ENCODE results near the gene HMGCLL1. TPM values are rescaled to one million over a fixed set of nuclear protein-coding genes. Genes with fewer than 3 reads are reported as not detected.
A peak's percentile ranks its signal among the peaks of the same experiment; 100 is the strongest.

HMGCLL1 gene
- 1 to 10 TPM; 1.2 to 2.4 TPM for total RNA-seq
- long read RNA-seq: 0 reads

DNA sequence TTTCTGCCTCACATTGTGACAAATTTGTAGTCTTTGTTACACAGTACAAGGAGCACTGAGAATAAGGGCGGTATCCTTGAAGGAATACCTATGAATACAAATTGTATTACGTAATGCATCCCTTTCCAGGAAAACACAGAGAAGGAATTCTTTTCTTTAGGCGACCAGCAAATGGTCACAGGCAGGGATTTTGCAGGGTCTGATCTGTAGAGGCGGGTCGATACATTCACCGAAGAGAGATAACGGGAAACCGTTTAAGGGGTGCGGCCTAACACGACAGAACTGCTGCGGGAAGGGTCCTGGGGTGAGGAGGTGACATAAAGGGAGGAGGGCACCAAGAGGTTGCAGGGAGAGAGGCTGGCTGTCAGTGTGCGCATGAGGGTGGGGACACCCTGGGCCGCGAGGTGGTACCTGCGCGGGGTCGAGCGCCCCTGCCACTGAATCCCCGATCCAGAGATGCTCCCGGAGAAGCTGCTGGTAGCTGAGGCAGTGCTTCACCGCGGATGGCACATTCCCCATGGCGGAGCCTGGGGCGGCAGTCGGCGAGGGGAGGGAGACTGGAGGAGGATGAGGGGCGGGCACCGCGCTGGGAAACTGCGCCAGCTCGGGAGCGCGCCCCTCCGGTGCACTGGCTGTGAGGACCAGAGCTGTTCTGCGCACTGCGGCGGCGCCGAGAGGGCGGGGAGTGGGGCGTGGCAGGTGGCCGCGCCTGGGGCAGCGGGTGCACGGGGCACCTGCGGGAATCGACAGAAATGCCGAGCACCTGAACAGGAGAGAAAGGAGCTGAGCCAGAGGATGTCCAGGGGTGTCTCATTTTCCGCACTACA is at the start of gene HMGCLL1:
TSS of gene HMGCLL1 (minus strand) at position 656 of the 827 bp plus-strand sequence. CDS start at position 519, 137 bp downstream.
- DNase-seq (peak; percentile 45), ATAC-seq (peak; percentile 89 to 98)
- intact Hi-C loops (cut with DNase I): no loop called here

DNA sequence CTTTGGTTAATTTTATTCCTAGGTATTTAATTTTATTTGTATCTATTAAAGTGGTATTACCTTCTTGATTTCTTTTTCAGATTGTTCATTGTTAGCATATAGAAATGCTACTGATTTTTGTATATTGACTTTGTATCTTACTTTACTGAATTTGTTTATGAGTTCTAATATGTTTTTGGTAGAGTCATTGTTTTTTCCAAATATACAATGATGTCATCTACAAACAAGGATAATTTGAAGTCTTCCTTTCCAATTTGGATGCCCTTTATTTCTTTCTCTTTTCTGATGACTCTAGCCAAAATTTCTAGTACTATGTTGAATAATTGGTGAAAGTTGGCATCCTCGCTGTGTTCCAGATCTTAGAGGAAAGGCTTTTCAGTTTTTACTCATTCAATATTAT is 43.0 kb upstream of the HMGCLL1 start:
- intact Hi-C loops (cut with DNase I): no loop called here
- ATAC-seq: no peak

DNA sequence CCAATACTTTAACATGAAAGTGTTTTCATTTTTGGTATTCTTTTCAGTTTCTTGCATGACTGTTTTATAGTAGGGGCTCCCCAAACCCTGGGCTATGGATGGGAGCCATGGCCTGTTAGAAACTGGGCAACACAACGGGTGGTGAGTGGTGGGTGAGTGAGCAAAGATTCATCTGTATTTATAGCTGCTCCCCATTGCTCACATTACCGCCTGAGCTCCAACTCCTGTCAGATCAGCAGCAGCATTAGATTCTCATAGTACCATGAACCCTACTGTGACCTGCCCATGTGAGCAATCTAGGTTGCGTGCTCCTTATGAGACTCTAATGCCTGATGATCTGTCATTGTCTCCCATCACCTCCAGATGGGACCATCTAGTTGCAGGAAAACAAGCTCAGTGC is 42.3 kb upstream of the HMGCLL1 start:
- intact Hi-C loops (cut with DNase I): no loop called here
- DNase-seq (no peak), ATAC-seq (no peak)

More for the DNA sequence above, 43.0 kb upstream of the HMGCLL1 start:
- no peak for DNase-seq

DNA sequence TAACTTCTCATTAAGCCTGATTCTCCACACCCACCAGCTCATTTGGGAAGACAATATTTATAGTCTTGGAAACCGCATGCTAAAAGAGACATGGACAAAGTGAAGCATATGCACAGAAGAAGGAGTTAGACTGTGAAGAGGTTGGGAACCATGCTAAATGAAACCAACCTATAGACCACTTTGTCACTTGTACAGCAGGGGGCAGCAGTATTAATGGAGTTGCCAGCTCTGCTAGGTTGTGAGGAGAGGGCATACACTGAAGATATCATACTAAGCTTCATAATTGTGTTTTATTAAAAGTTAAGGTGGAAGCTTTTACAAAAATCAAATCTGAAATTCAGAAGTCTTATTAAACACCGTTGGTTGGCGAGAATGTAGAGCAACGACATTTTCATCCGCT is 38.3 kb upstream of the HMGCLL1 start:
- ATAC-seq (peak; percentile 37 to 47), DNase-seq (no peak)
- intact Hi-C loops (cut with DNase I): loop anchor here in 1 of 2 donors (5.0 kb wide), 1 partner anchor 270 kb away; no protein-coding TSS in a partner anchor

DNA sequence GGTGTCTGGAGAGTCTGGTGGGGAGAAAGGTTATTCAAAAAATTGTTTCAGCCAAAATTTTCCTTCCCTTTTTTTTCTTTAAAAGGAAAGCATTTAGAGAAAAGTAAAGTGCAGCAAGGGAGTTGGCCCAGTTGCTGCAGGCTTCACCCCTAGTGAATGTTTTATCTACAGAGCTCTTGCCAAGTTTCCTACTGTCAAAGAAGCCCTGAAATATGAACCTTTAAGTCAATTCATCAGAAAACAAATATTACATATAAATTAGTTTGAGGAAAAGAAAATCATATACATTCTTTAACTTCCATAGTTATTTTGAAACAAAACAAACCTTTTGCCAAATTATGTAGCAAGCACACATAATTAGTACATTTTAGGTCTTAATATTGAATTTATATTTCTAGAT is 25.0 kb upstream of the HMGCLL1 start:
- ATAC-seq: no peak
- intact Hi-C loops (cut with DNase I): no loop called here
- DNase-seq: no peak

DNA sequence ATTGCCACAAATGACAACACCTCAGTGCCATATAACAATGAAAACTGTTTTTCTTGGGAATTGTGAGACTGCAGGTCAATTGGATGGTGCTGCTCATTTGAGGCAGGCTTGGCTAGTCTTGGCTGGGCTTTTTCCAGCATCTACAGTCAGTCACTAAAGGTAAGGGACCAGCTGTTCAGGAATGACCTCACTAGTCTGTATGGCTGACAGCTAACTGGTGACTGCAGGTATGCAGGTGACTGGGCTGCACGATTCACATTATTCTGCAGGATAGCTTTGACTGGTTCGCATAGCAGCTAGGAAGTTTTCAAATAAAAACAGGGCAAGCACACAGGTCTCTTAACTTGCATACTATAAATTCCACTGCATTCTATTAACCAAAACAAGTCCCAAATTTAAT is 22.1 kb upstream of the HMGCLL1 start:
- intact Hi-C loops (cut with DNase I): no loop called here
- ATAC-seq: no peak
- no peak for DNase-seq

DNA sequence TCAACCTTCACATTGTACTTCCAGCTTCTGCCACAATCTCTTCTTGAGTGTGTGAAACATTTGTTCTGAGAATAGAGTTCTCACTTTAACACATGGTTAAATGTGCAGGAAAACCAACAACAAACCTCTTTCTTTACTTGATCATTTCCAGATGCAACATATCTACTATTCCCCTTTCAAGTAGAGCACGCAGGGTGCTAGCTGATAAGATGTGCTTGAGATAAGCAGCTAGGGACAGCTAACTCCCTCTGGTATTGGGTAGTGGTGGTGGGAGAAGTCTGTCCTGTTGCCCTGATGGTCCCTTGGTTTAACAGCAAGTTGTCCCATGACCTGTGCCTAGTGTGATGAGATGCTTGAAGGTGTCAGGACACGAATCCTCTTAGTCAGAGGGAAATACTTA is 15.4 kb upstream of the HMGCLL1 start:
- intact Hi-C loops (cut with DNase I): no loop called here

DNA sequence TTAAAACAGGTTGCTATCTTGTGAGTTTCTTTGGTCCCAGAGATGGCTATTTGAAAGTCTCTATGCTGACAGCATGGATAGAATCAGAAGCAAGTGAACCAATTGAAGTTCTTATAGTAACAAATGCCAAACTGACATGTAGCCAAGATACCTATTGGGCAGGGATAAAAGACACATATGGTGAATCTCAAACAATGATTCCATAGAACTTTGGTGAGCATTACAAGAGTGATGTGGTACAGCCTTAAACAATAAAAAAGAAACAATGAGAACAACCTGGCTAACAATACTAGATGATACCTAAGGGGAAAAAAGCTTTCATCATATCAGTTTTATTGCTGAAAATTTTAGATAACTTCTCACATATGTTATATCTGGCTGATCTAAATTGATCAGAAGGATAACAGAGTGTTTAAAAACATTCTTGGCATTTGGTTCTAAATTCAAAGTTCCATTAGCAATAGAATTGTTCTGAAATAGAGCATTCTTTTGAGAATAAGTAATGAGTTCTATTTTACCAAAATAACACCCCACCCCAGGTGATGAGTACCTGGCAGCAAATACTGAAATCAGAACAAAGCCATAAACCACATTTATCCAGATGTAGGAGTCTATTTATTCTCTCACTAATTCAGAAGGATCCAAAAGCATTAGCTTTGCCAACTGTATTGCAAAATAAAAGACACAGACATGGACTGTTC is 5.8 kb upstream of the HMGCLL1 start:
- no peak for DNase-seq
- intact Hi-C loops (cut with DNase I): no loop called here
- no peak for ATAC-seq

More for the DNA sequence above, 15.4 kb upstream of the HMGCLL1 start:
- DNase-seq: no peak
- no peak for ATAC-seq

DNA sequence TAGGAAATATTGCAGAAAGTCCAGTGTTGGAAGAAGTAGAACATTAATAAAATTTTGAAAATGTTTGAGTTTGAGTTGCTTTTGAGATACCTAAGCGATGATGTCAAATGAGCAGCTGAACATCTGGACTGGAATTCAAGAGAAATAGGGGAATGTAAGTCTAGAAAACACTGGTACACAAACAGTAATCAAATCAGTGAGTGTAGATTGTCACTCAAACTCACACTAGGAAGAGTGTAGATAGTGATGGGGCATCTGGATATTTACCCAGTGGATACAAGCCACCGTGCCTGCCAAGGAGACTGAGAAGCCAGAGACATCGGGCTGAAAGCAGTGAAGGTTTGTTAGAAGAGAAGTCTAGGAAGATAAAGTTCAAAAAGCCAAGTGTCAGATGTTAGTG is 2.2 kb downstream of the HMGCLL1 start:
- intact Hi-C loops (cut with DNase I): no loop called here
- DNase-seq (no peak), ATAC-seq (no peak)

DNA sequence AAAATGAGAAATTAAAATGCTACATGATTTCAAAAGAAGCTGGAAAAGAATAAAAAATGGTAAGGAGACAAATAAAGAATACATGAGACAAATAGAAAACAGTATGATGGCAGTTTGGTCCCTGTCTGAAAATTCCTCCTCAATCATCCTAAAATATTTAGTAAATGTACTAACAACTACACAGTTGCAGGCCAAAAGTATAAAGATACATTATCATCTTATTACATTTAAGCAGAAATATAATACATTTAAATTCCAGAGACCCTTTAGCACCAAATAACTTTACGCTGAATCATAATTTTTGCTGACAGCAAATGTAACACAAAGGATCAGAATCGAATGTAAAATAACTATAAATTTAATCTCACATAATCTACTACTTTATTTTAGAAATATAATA is 4.4 kb downstream of the HMGCLL1 start:
- intact Hi-C loops (cut with DNase I): no loop called here
- DNase-seq (no peak), ATAC-seq (no peak)

DNA sequence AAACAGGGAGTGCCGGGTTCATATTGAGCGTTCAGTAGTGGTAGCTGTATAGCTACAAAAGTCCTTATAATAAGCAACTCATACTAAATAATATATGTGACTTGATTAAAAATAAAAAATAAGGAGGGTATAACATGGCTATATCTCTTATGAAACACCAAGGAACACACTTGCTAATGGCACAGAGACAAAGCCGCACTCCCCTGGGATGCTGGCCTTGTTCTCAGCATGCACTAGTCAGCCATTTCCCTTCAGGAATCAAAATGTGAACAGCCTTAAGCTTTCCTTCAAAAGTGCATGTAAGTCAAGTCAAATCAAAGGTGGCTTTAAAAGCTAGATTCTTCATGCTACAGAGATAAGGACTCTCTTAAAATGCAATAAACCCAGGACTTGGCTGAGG is 9.4 kb downstream of the HMGCLL1 start:
- DNase-seq: peak; percentile 24
- ATAC-seq: peak; percentile 23 to 60
- intact Hi-C loops (cut with DNase I): no loop called here

DNA sequence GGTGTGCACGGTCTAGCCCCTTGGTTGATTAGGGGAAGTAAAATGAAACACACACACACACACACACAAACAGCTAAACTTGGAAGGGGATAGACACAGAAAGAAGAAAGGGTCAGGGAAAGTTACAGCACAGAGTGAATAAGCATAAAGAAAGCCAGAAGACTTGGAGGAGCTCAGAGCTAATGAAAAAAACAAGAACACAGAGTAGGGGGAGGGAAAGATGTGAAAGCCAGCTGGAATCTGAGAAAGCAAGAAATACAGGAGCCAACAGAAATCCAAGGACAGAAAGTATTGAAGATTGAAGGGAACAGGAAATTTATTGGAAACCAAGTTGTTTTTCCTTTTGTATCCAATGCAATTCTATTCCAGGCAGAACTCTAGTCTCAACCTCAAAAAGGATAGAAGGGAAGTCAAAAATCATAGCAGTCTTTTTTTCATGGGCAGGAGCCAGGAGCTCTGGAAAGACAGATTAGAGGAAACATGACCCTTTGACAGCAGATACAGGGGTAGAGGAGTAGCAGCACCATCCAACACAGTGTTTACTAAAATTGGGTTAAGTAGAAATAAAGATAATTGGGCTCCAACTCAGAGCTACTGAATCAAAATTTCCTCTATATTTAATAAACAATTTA is 10.1 kb downstream of the HMGCLL1 start:
- ATAC-seq (peak; percentile 88 to 96), DNase-seq (no peak)
- intact Hi-C loops (cut with DNase I): no loop called here

DNA sequence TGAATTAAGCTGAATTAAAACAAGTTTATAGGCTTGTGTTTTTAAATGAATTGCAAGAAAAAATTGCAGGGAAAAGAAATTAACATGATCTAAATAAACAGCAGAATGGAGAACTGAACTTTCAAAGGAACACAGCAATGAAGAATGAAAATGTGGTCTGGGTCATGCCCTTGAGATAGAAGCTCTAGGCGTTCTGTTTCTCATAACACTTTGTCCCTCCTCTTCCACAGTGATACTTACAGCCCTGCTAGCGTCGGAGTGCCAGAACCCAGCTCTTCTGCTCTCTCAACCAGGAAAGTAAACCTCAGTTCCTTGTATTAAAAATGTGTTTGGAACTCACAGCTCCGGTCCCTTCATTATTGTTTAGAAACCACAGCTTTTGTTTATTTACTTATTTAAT is 11.4 kb downstream of the HMGCLL1 start:
- DNase-seq (no peak), ATAC-seq (peak in 1 of 2 donors; percentile 65)
- intact Hi-C loops (cut with DNase I): no loop called here

DNA sequence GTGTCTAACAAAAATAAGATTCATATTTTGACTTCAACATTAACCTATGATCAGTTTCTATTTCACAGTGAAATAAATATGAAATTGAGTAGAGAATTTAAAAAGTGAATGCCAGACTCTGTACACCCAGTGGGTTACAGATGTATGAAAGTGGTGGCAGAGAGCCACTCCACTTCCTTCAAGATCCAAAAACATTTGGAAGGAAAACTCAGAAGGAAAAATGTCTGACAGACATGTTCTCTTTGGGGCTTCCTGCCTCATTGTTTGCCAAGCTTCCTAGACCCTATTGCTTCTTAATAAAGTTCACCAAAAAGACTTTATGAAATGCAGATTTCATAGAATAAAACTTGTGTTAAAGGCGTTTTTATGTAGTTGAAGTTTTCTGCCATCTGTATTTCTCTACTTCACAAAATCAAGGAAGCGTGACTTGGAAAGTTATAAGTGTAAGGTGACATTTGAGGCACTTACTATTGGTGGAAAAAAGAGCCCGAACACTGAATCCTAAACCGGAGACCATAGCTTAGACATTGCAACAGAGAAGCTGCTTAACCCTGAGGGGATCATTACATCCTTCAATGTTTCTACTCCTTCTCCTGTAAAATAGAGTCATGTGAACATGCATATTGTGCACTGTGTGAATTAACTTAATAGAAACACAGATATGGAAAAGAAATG is 12.8 kb downstream of the HMGCLL1 start:
- intact Hi-C loops (cut with DNase I): no loop called here
- ATAC-seq (no peak), DNase-seq (no peak)

DNA sequence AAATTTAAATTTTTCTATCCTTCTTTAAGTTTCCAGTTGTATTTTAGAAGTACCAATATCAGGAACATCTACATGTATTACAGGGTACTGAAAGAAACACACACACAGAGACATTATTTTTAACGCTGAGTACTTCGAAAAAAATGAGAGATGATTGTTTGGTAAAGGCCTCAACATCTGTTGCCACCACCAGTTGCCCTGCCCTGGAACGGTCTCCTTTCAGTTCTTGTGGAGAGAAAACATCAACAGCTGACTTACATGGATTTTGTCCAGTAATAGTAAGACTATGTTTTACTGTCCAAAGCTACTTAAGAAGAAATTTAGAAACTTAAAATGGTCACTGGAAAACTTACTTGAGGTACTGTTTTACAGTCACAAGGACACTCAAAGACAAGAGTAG is 16.7 kb downstream of the HMGCLL1 start:
- intact Hi-C loops (cut with DNase I): no loop called here
- DNase-seq: no peak

DNA sequence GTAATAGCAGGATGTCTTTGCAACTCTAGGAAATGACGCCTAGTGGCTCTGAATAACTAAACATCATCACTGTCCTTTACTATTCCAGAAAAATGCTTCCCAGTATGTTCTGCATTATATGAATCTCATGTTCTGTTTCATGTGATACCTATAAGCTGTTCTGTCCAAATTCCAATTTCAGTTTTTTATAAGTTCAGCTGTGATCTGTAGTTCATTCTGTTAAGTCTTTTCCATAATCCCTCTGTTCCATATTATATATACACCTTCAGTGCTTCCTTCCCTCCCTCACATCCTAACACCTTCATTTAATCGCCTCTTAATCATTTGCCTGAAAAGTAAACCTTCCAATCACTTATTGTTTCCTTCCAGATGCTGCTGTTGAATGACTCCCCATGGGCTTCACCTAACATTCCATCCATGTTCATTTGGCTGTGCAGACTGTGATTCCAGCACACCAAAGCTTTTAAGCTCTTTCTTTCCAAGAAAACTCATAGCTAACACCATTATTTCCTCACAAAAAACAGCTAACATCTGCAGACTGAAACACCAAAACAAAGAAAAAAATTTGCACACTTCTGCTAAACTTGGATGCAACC is 18.6 kb downstream of the HMGCLL1 start:
- no peak for ATAC-seq
- intact Hi-C loops (cut with DNase I): no loop called here
- no peak for DNase-seq

More for the DNA sequence above, 16.7 kb downstream of the HMGCLL1 start:
- no peak for ATAC-seq

DNA sequence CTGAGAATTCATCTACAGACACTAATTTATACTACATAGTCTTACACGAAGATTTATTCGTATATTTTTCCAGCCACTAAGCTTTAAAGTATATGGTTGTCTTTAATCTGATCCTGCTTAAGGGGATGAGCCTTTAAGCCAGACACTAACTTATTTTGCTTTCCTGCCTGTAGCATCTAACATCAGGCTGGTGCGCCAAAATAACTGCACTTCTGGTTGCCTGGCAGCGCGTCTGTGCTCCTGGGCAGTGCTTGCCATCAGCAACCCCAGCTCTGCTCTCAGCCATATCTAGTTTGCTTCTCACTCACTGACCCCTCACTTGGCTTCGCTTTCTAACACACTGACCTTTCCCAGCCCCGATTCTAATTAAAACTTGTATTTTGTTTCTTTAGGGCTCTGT is 21.8 kb downstream of the HMGCLL1 start:
- DNase-seq (peak; percentile 22), ATAC-seq (peak in 1 of 2 donors; percentile 47)
- intact Hi-C loops (cut with DNase I): no loop called here

DNA sequence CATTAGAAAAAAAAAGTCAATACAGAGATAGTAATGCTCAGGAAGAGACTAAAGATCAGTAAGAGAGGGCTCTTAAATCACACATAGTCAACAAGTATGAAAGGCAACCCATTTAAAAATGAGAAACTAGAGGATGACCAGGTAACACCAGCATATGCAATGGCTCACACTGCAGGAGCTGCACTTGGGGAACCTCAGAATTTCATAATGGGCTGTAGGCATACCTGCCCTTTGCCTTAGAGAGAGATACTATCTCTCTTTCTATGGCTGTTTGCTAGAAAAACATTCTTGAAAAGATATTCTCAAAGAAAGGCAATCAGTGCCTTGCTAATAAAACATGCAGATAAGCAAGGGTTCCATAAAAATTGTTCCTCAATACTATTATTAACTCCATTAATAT is 33.2 kb downstream of the HMGCLL1 start:
- intact Hi-C loops (cut with DNase I): no loop called here
- ATAC-seq: no peak

DNA sequence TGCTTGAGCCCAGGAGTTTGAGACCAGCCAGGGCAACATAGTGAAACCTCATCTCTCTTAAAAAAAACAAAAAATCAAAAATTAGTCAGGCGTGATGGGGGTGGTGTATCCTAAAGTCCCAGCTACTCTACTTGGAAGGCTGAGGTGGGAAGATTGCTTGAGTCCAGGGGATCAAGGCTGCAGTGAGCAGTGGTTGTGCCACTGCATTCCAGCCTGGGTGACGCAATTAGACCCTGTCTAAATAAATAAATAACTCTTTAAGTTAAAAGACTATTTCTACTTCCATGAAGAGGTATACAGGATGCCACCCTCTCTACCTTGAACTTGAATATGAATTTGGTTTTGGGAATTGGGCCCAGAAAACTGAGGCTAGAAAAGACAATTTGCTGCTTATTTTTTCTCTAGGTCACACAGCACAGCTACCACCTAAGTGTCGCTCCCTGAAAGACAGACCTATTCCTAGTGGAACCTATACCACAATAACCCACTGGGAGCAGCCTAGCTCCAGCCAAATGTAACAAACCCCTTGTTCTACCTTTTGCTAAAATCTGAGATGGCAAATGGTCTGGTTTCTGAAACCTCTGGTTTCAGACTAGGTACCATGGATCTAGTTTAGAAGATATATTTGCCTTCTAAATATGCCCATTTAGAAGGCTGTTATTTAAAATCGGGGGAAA is 35.2 kb downstream of the HMGCLL1 start:
- DNase-seq (no peak), ATAC-seq (no peak)
- intact Hi-C loops (cut with DNase I): no loop called here

More for the DNA sequence above, 33.2 kb downstream of the HMGCLL1 start:
- DNase-seq: no peak
